ENCODE data around the gene MACROD2. TPM values are rescaled to one million over a fixed set of nuclear protein-coding genes. Genes with fewer than 3 reads are reported as not detected.

The MACROD2 gene
- total RNA-seq, 2 experiments from 2014 or later, result not detected

GRCh38 chr20:14406495-14406894, 411.2 kb downstream of the MACROD2 start:
- H3K27me3 Mint-ChIP-seq, result no peaks in the 10 kb centered on the region
- no peaks in the 10 kb centered on the region for H3K4me1 Mint-ChIP-seq
- CTCF ChIA-PET, result no interaction called here
- H3K27ac Mint-ChIP-seq, result no peak overlapping the region
- H3K4me3 Mint-ChIP-seq, result no peak overlapping the region
- H3K36me3 Mint-ChIP-seq (ENCODE audit: low read depth), result no peaks in the 10 kb centered on the region
- DNase-seq, result no peak
- POLR2A ChIA-PET, result no interaction called here
- peaks cover 10% of the 10 kb centered on the region for H3K9me3 Mint-ChIP-seq

- Mint-ChIP-seq H3K36me3 (ENCODE audit: low read depth) (no peaks in the 10 kb centered on the region), H3K27me3 (no peaks in the 10 kb centered on the region), H3K9me3 (peaks cover 10% of the 10 kb centered on the region), H3K4me1 (no peaks in the 10 kb centered on the region), H3K27ac (no peak overlapping the region), H3K4me3 (no peak overlapping the region)
- ChIA-PET CTCF (no interaction called here), POLR2A (no interaction called here)
- DNase-seq, result no peak
These were observed 412.0 kb downstream of the MACROD2 start for GRCh38 chr20:14407336-14407735.

GRCh38 chr20:14410869-14411555, 415.7 kb downstream of the MACROD2 start:
- no peak for DNase-seq
- H3K9me3 Mint-ChIP-seq, result peaks cover 14% of the 10 kb centered on the region
- no peaks in the 10 kb centered on the region for H3K36me3 Mint-ChIP-seq (ENCODE audit: low read depth)
- H3K27me3 Mint-ChIP-seq, result no peaks in the 10 kb centered on the region
- no peak overlapping the region for H3K27ac Mint-ChIP-seq
- CTCF ChIA-PET, result no interaction called here
- no peak overlapping the region for H3K4me3 Mint-ChIP-seq
- POLR2A ChIA-PET, result no interaction called here
- no peaks in the 10 kb centered on the region for H3K4me1 Mint-ChIP-seq

GRCh38 chr20:14412065-14412681, 416.9 kb downstream of the MACROD2 start:
- Mint-ChIP-seq H3K27ac (no peak overlapping the region), H3K4me1 (no peaks in the 10 kb centered on the region), H3K9me3 (peaks cover 14% of the 10 kb centered on the region), H3K4me3 (no peak overlapping the region), H3K27me3 (no peaks in the 10 kb centered on the region), H3K36me3 (ENCODE audit: low read depth) (no peaks in the 10 kb centered on the region)
- ChIA-PET CTCF (no interaction called here), POLR2A (no interaction called here)
- DNase-seq, result no peak

GRCh38 chr20:14413835-14414234, 418.5 kb downstream of the MACROD2 start:
- Mint-ChIP-seq H3K4me3 (no peak overlapping the region), H3K9me3 (peaks cover 12% of the 10 kb centered on the region), H3K27me3 (no peaks in the 10 kb centered on the region), H3K4me1 (no peaks in the 10 kb centered on the region), H3K27ac (no peak overlapping the region), H3K36me3 (ENCODE audit: low read depth) (no peaks in the 10 kb centered on the region)
- ChIA-PET CTCF (no interaction called here), POLR2A (no interaction called here)
- DNase-seq, result no peak

- peaks cover 12% of the 10 kb centered on the region for H3K9me3 Mint-ChIP-seq
- POLR2A ChIA-PET, result no interaction called here
- no peak for DNase-seq
- CTCF ChIA-PET, result no interaction called here
- H3K36me3 Mint-ChIP-seq (ENCODE audit: low read depth), result no peaks in the 10 kb centered on the region
- no peak overlapping the region for H3K27ac Mint-ChIP-seq
- H3K27me3 Mint-ChIP-seq, result no peaks in the 10 kb centered on the region
- H3K4me1 Mint-ChIP-seq, result no peaks in the 10 kb centered on the region
- no peak overlapping the region for H3K4me3 Mint-ChIP-seq
These were observed 419.2 kb downstream of the MACROD2 start for GRCh38 chr20:14414560-14414959.

GRCh38 chr20:14415467-14415866, 420.2 kb downstream of the MACROD2 start:
- peaks cover 12% of the 10 kb centered on the region for H3K9me3 Mint-ChIP-seq
- no peak overlapping the region for H3K27ac Mint-ChIP-seq

GRCh38 chr20:14418376-14418775, 423.1 kb downstream of the MACROD2 start:
- Mint-ChIP-seq H3K36me3 (ENCODE audit: low read depth) (no peaks in the 10 kb centered on the region), H3K9me3 (peaks cover 10% of the 10 kb centered on the region), H3K4me3 (no peak overlapping the region), H3K27ac (no peak overlapping the region), H3K4me1 (no peaks in the 10 kb centered on the region), H3K27me3 (no peaks in the 10 kb centered on the region)
- ChIA-PET CTCF (no interaction called here), POLR2A (no interaction called here)
- no peak for DNase-seq

More at GRCh38 chr20:14415467-14415866, 420.2 kb downstream of the MACROD2 start:
- no peaks in the 10 kb centered on the region for H3K27me3 Mint-ChIP-seq
- DNase-seq, result no peak
- ChIA-PET POLR2A (no interaction called here), CTCF (no interaction called here)
- no peaks in the 10 kb centered on the region for H3K4me1 Mint-ChIP-seq
- H3K36me3 Mint-ChIP-seq (ENCODE audit: low read depth), result no peaks in the 10 kb centered on the region
- H3K4me3 Mint-ChIP-seq, result no peak overlapping the region

GRCh38 chr20:14422892-14423291, 427.6 kb downstream of the MACROD2 start:
- no peaks in the 10 kb centered on the region for H3K4me1 Mint-ChIP-seq
- no peak overlapping the region for H3K4me3 Mint-ChIP-seq
- H3K9me3 Mint-ChIP-seq, result peaks cover 2% of the 10 kb centered on the region
- H3K27me3 Mint-ChIP-seq, result no peaks in the 10 kb centered on the region
- H3K36me3 Mint-ChIP-seq (ENCODE audit: low read depth), result no peaks in the 10 kb centered on the region
- ChIA-PET POLR2A (no interaction called here), CTCF (no interaction called here)
- DNase-seq, result no peak
- no peak overlapping the region for H3K27ac Mint-ChIP-seq

GRCh38 chr20:14431568-14431967, 436.3 kb downstream of the MACROD2 start:
- Mint-ChIP-seq H3K4me3 (no peak overlapping the region), H3K9me3 (peaks cover 12% of the 10 kb centered on the region), H3K4me1 (no peaks in the 10 kb centered on the region), H3K27ac (no peak overlapping the region), H3K27me3 (no peaks in the 10 kb centered on the region), H3K36me3 (ENCODE audit: low read depth) (no peaks in the 10 kb centered on the region)
- ChIA-PET POLR2A (no interaction called here), CTCF (no interaction called here)
- DNase-seq, result no peak

GRCh38 chr20:14432085-14432484, 436.8 kb downstream of the MACROD2 start:
- peaks cover 12% of the 10 kb centered on the region for H3K9me3 Mint-ChIP-seq
- no peak for DNase-seq
- H3K36me3 Mint-ChIP-seq (ENCODE audit: low read depth), result no peaks in the 10 kb centered on the region
- POLR2A ChIA-PET, result no interaction called here
- H3K4me1 Mint-ChIP-seq, result no peaks in the 10 kb centered on the region
- no peaks in the 10 kb centered on the region for H3K27me3 Mint-ChIP-seq
- CTCF ChIA-PET, result no interaction called here
- no peak overlapping the region for H3K4me3 Mint-ChIP-seq
- no peak overlapping the region for H3K27ac Mint-ChIP-seq

GRCh38 chr20:14432597-14432996, 437.3 kb downstream of the MACROD2 start:
- no peaks in the 10 kb centered on the region for H3K36me3 Mint-ChIP-seq (ENCODE audit: low read depth)
- H3K27ac Mint-ChIP-seq, result no peak overlapping the region
- no peaks in the 10 kb centered on the region for H3K27me3 Mint-ChIP-seq
- H3K4me1 Mint-ChIP-seq, result no peaks in the 10 kb centered on the region
- no peak for DNase-seq
- H3K9me3 Mint-ChIP-seq, result peaks cover 12% of the 10 kb centered on the region
- CTCF ChIA-PET, result no interaction called here
- POLR2A ChIA-PET, result no interaction called here
- no peak overlapping the region for H3K4me3 Mint-ChIP-seq

GRCh38 chr20:14434384-14435136, 439.2 kb downstream of the MACROD2 start:
- H3K4me1 Mint-ChIP-seq, result no peaks in the 10 kb centered on the region
- H3K9me3 Mint-ChIP-seq, result peaks cover 15% of the 10 kb centered on the region
- DNase-seq, result no peak
- H3K27me3 Mint-ChIP-seq, result no peaks in the 10 kb centered on the region
- CTCF ChIA-PET, result no interaction called here
- H3K27ac Mint-ChIP-seq, result no peak overlapping the region
- no peak overlapping the region for H3K4me3 Mint-ChIP-seq
- no peaks in the 10 kb centered on the region for H3K36me3 Mint-ChIP-seq (ENCODE audit: low read depth)
- POLR2A ChIA-PET, result no interaction called here

- DNase-seq, result no peak
- H3K27ac Mint-ChIP-seq, result no peak overlapping the region
- ChIA-PET CTCF (no interaction called here), POLR2A (no interaction called here)
- no peaks in the 10 kb centered on the region for H3K27me3 Mint-ChIP-seq
- H3K4me1 Mint-ChIP-seq, result no peaks in the 10 kb centered on the region
- no peaks in the 10 kb centered on the region for H3K36me3 Mint-ChIP-seq (ENCODE audit: low read depth)
- peaks cover 11% of the 10 kb centered on the region for H3K9me3 Mint-ChIP-seq
- no peak overlapping the region for H3K4me3 Mint-ChIP-seq
These were observed 445.9 kb downstream of the MACROD2 start for GRCh38 chr20:14441201-14441600.

Data from activated CD4-positive, alpha-beta memory T cell treated with anti-CD3 and anti-CD28 coated beads, Interleukin-2, amount 10 ng/mL, durations not matched to agents 7 days and 5 days (primary cell).